ENCODE data around the gene ETF1. TPM values are rescaled to one million over a fixed set of nuclear protein-coding genes. Genes with fewer than 3 reads are reported as not detected.

Gene ETF1
- total RNA-seq, 2 donors from 2014 or later, result 106 to 109 TPM

DNA sequence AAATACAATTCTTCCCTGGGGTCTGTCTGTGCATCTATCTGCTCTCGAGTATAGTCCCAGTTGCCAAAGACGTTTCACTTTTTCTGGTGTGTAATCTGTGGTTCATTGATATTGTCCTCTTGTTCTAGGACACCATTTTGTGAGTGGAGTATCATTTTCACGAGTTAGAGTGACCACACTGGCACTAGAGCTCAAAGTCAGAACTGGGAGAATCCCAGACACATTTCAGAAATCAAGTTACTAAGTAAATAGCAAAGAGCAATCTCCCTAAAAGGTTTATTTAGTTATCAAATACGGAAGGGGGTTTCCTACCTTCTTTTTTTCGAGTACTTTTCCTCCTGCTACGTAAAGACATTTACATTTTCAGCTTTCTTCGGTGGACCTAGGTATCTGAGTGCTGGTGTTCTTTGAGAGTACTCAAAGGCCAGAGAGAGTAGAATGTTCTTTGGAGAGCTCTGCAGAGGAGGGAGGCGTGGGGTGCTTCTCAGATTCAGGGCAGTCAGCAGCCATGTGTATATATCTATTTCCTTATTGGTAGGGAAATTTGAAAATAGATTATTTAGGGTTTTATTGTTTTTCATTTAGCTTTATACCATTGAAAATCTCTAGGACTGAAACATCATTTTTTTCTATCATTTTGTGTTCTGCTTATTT is 41.1 kb upstream of the ETF1 start:
- Mint-ChIP-seq H3K27me3 (ENCODE audit: insufficient read depth) (peaks cover 3% of the 10 kb centered on the region), H3K27ac (no peak overlapping the region), H3K9me3 (no peaks in the 10 kb centered on the region), H3K4me1 (no peaks in the 10 kb centered on the region), H3K36me3 (ENCODE audit: low read depth) (no peaks in the 10 kb centered on the region), H3K4me3 (no peak overlapping the region)
- WGBS, 2 experiments (ENCODE audit: insufficient coverage in 1 of 2, insufficient read length in 1 of 2), result 71 to 81% methylated on average over 1 to 8 of the region's 8 CpGs
- H3K9me3 ChIP-seq (ENCODE audit: control insufficient read depth, low read length), result no peaks in the 10 kb centered on the region
- H3K27ac ChIP-seq (ENCODE audit: low read depth, low read length), result no peak overlapping the region
- H3K27me3 ChIP-seq (ENCODE audit: control insufficient read depth, insufficient read depth, low read length, poor library complexity, severe bottlenecking), result no peaks in the 10 kb centered on the region
- TF ChIP-seq, protein P1, sequence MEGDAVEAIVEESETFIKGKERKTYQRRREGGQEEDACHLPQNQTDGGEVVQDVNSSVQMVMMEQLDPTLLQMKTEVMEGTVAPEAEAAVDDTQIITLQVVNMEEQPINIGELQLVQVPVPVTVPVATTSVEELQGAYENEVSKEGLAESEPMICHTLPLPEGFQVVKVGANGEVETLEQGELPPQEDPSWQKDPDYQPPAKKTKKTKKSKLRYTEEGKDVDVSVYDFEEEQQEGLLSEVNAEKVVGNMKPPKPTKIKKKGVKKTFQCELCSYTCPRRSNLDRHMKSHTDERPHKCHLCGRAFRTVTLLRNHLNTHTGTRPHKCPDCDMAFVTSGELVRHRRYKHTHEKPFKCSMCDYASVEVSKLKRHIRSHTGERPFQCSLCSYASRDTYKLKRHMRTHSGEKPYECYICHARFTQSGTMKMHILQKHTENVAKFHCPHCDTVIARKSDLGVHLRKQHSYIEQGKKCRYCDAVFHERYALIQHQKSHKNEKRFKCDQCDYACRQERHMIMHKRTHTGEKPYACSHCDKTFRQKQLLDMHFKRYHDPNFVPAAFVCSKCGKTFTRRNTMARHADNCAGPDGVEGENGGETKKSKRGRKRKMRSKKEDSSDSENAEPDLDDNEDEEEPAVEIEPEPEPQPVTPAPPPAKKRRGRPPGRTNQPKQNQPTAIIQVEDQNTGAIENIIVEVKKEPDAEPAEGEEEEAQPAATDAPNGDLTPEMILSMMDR (conservative IDR thresholded peaks at IDR 0.05), result no peak
- H3K36me3 ChIP-seq (ENCODE audit: control insufficient read depth, insufficient read depth, low read length), result no peaks in the 10 kb centered on the region
- no peaks in the 10 kb centered on the region for H3K4me1 ChIP-seq (ENCODE audit: control insufficient read depth, insufficient read depth, low read length)
- no peak for DNase-seq
- no peak overlapping the region for H3K4me3 ChIP-seq (ENCODE audit: low read length)
- H3K9ac ChIP-seq (ENCODE audit: extremely low read depth, low read length, poor library complexity, severe bottlenecking), result no peak overlapping the region

DNA sequence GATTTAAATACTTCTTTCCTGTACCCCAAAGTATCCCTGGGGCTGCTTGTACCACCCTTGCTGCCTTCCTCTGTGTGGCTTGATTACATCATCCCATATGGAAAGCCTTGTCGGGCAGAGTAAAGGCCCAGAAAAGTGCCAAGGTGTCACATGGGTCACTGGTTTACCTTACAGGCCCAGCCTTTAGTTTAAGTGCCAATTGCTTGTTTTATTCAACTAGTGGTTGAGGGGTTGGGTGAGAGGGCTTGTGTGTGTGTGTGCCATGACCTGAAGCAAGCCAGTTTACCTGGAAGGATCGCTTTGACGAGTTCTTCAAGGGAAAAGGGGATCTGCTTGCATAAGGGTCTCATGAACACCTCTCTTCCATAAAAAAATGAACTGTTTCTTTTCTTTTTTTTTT is 39.9 kb upstream of the ETF1 start:
- Histone ChIP-seq H3K27ac (ENCODE audit: low read depth, low read length) (no peak overlapping the region), H3K4me1 (ENCODE audit: control insufficient read depth, insufficient read depth, low read length) (no peaks in the 10 kb centered on the region), H3K4me3 (ENCODE audit: low read length) (no peak overlapping the region), H3K36me3 (ENCODE audit: control insufficient read depth, insufficient read depth, low read length) (no peaks in the 10 kb centered on the region), H3K9ac (ENCODE audit: extremely low read depth, low read length, poor library complexity, severe bottlenecking) (no peak overlapping the region), H3K27me3 (ENCODE audit: control insufficient read depth, insufficient read depth, low read length, poor library complexity, severe bottlenecking) (no peaks in the 10 kb centered on the region), H3K9me3 (ENCODE audit: control insufficient read depth, low read length) (no peaks in the 10 kb centered on the region)
- H3K4me1 Mint-ChIP-seq, result no peaks in the 10 kb centered on the region
- WGBS, 2 experiments (ENCODE audit: insufficient coverage in 1 of 2, insufficient read length in 1 of 2), result 80 to 88% methylated on average over 3 of the region's 3 CpGs
- TF ChIP-seq, protein P1 (conservative IDR thresholded peaks at IDR 0.05), result no peak
- no peak overlapping the region for H3K4me3 Mint-ChIP-seq
- H3K9me3 Mint-ChIP-seq, result no peaks in the 10 kb centered on the region
- no peaks in the 10 kb centered on the region for H3K36me3 Mint-ChIP-seq (ENCODE audit: low read depth)
- H3K27ac Mint-ChIP-seq, result no peak overlapping the region
- no peak for DNase-seq
- peaks cover 3% of the 10 kb centered on the region for H3K27me3 Mint-ChIP-seq (ENCODE audit: insufficient read depth)

DNA sequence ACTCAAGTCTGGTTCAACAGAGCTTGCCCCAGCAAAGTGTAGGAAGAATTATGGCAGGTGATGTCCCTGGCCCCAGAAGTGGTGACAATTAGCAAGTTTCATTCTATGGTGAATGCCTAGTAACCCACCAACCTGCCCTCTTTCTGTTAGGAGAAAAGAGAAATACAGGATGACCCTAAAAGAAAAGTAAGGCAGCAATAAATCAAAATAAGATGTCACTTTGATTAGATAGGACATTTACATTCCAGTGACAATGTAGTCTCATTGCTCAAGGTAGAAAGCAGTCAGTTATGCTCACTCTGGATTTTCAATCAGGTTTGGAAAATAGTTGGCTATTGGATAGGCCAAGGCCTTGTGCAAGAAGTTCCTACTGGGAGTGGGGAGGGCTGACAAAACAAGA is 37.7 kb upstream of the ETF1 start:
- Mint-ChIP-seq H3K9me3 (peaks cover 6% of the 10 kb centered on the region), H3K36me3 (ENCODE audit: low read depth) (peaks cover 2% of the 10 kb centered on the region), H3K4me3 (no peak overlapping the region), H3K27ac (no peak overlapping the region), H3K27me3 (ENCODE audit: insufficient read depth) (no peaks in the 10 kb centered on the region), H3K4me1 (peaks cover 2% of the 10 kb centered on the region)
- Histone ChIP-seq H3K9me3 (ENCODE audit: control insufficient read depth, low read length) (no peaks in the 10 kb centered on the region), H3K27me3 (ENCODE audit: control insufficient read depth, insufficient read depth, low read length, poor library complexity, severe bottlenecking) (no peaks in the 10 kb centered on the region), H3K9ac (ENCODE audit: extremely low read depth, low read length, poor library complexity, severe bottlenecking) (no peak overlapping the region), H3K36me3 (ENCODE audit: control insufficient read depth, insufficient read depth, low read length) (no peaks in the 10 kb centered on the region), H3K4me3 (ENCODE audit: low read length) (no peak overlapping the region), H3K4me1 (ENCODE audit: control insufficient read depth, insufficient read depth, low read length) (no peaks in the 10 kb centered on the region), H3K27ac (ENCODE audit: low read depth, low read length) (no peak overlapping the region)
- DNase-seq, result no peak
- TF ChIP-seq, protein P1 (conservative IDR thresholded peaks at IDR 0.05), result no peak

All from endodermal cell (in vitro differentiated cells).